ENCODE results near the gene TGOLN2.

TGOLN2 gene

DNA sequence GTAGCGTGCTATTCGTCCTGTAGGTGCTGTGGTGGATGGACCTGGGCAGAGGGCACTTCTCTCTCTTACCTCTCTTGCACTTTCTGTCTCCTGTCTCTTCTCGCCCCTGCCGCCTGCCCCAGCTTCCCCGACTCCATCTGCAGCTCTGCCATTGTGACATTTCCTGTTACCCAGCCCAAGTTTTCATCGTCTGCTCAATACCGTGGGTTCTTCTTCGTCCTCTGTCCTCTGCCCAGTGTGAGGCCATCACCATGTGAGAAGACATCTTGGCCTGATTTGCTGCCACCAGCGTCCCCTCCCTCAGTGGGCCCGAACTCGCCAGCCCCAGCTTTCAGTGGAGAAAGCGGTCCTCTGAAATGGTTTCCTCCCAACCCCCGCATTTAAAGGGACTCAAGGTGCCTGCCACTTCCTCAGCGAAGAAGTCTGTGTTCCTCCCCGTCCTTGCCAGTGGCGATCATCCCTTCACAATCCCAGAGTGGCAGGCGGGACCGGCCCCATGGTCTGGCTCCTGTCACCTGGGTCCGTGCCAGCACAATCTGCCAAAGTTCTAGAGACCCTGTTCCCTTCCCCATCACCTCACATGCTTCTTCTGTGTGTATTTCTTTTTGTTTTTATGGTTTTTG lies 18.0 kb downstream of the TGOLN2 start:
- DNase-seq: peak in 2 of 58 donors; percentile 8 to 31

DNA sequence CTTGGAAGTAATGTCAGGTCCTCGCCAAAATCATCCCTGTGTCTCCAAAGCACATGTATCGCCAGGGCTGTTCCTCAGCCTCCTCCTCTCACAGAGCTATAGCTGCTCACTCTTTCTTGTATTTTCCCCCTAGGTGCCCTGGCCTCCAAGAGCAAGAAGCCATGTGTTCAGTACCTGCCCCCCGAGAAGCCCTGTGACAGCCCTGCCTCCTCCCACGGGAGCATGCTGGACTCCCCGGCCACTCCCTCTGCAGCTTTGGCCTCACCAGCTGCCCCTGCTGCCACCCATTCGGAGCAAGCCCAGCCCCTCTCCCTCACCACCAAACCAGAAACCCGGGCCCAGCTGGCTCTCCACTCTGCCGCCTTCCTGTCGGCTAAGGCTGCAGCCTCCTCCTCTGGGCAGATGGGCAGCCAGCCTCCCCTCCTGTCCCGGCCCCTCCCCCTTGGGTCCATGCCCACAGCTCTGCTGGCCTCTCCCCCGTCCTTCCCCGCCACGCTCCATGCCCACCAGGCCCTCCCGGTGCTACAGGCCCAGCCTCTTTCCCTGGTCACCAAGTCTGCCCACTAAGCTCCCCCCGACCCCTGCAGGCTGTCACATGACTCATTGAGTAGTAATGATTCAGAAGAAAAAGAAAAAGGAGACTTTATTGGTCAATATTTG lies 18.8 kb downstream of the TGOLN2 start:
- DNase-seq: peak in 34 of 58 donors; percentile 19 to 74 (median 38)

GRCh38 chr2:85308201-85308600 lies 19.6 kb downstream of the TGOLN2 start:
- DNase-seq: no peak

DNA sequence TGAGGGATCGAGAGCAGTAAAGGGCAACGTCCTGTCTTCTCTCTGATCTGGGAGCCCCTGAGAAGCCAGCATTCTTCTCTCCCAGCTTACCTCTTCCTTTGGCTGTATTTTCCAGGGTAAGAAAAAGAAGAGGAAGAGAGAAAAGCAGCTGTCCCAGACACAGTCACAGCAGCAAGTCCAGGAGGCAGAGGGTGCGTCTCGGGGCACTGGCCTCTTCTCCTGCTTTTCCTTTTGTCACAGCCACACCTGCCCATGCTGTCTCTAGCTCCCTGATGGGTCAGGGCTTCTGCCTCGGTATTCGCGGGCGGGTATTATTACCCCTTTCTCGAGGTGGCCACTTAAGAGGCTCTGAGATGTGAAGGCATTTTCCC lies 20.3 kb downstream of the TGOLN2 start:
- no peak for DNase-seq

GRCh38 chr2:85303780-85304531 lies 23.8 kb downstream of the TGOLN2 start:
- no peak for DNase-seq

- peak in 16 of 58 donors; percentile 10 to 46 (median 27) for DNase-seq
Measured at GRCh38 chr2:85302121-85302520, 25.7 kb downstream of the TGOLN2 start.

DNA sequence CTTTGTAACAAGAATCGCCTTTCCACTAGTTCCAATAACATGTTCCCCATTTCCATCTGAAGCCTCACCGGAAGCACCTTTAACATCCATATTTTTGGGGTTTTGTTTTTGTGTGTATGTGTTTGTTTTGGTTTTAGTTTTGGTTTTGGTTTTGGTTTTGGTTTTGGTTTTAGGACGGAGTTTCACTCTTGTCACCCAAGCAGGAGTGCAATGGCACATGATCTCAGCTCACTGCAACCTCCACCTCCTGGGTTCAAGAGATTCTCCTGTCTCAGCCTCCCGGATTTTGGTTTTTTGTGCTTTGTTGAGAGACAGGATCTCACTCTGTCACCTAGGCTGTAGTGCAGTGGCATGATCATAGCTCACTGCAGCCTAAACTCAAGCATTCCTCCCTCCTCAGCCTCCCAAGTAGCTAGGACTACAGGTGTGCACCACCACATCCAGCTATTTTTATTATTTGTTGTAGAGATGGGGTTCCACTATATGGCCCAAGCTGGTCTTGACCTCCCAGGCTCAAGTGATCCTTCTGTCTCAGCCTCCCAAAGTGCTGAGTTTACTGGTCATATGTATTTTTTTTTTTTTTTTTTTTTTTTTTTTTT lies 36.3 kb downstream of the TGOLN2 start:
- no peak for DNase-seq

GRCh38 chr2:85288244-85288725 lies 39.5 kb downstream of the TGOLN2 start:
- no peak for DNase-seq

- no peak for DNase-seq
Measured at GRCh38 chr2:85287721-85288120, 40.1 kb downstream of the TGOLN2 start.

- DNase-seq: no peak
Measured at GRCh38 chr2:85286918-85287317, 40.9 kb downstream of the TGOLN2 start.

- no peak for DNase-seq
Measured at GRCh38 chr2:85283641-85284040, 44.1 kb downstream of the TGOLN2 start.

DNA sequence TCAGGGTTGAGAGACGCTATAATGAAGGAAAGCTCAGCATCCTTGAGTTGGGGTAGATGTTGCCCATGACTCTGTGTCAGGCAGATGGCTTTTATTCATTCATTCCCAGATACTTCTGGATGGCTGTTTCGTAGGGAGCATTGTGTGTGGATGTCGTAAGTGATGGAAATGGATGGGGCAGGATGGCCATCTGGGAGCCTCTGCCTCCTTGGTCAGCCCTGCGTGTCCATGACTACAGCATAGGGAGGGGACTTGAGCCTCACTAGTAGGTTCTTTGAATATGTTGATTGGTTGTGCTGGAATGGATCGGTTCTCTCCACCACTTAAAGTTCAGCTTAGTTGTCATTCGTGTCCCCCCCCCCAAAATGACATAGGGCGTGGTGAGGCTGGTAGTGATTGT lies 44.9 kb downstream of the TGOLN2 start:
- no peak for DNase-seq

GRCh38 chr2:85281553-85281952 lies 46.2 kb downstream of the TGOLN2 start:
- DNase-seq: no peak

- no peak for DNase-seq
Measured at GRCh38 chr2:85278361-85278760, 49.4 kb downstream of the TGOLN2 start.

DNA sequence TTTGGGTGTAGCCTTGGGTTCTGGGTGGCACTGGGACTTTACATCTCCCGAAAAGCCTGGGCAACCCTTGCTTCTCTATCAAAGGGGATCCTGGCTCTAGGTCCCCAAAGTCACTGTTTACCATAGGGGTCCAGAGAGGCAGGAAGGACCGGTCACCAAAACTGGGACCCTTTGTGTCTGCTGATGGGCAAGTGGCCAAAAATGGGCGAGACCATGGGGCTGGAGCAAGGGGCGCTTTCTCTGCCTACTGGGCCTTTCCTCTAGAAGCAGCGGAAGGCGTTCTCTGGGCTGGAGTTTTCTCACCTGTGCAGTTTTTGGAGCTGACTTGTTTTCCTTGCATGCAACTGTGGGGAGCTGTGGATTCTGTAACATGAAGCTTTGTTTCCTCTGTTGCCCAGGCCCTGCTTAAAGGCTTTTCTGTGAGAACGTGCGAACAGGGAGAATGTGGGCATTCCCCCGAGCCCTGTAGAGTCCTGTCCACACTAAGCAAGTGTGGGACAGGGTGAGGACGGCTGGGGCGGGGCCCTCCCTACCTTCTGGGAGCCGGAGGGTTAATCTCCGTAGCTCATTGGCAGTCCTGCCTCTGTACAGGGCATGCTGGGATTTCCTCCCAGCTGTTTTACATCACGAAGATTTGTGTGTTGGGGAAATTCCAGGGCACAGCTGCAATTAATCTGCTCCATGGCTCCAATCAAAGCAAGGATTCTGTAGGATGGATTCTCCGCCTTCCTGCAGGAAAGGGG lies 50.2 kb downstream of the TGOLN2 start:
- no peak for DNase-seq

GRCh38 chr2:85276571-85277118 lies 51.1 kb downstream of the TGOLN2 start:
- DNase-seq: no peak

- DNase-seq: no peak
Measured at GRCh38 chr2:85275984-85276540, 51.7 kb downstream of the TGOLN2 start.

DNA sequence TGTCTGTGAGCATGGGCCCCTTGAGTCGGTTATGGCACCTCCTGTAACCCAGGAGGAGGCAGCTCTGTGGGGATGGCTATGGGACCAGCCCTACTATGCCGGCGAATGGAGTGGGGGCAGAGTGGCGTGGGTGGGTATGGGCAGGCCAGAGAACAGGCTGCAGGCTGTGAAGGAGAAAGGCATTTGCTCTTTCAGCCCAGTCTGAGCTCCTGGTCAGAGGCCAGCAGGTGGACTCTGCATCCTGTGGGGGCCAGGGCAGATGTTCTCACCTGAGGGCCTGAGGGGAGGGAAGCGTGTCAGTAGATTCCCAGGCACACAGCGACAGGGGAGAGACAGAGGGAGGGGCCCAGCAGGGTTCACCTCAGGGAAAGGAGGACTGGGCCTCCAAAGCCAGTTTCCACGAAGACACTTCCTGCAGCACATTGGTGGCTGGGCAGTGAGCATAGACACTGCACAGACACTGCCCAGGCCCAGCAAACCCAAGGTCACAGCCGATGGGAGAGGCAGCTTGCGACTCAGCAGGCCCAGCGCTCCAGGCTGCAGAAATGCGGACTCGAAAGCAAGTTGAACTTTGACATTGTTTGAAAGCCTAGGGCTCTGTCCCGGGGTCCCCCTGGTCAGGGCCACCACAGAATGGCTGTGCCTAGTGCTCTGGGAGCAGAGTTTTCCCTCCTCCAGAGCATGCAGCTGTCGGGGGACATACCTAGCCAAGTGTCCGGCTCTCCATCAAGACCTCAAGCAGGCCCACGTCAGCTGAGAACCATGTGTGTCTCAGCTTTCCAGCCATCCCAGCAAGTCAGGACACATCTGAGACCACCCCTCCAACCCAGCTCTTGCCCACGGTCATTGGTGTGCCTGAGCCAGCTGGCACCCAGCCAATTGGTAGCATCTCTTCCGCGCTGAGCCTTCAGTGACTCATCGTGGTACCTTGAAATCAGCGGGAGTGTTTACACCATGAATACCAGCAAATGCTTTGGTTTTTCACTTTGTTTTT lies 53.8 kb downstream of the TGOLN2 start:
- DNase-seq: peak in 1 of 58 donors; percentile 33

GRCh38 chr2:85272357-85272756 lies 55.4 kb downstream of the TGOLN2 start:
- DNase-seq: no peak
